Measurements from ENCODE around the gene ATP1A1.

ATP1A1 gene

DNA sequence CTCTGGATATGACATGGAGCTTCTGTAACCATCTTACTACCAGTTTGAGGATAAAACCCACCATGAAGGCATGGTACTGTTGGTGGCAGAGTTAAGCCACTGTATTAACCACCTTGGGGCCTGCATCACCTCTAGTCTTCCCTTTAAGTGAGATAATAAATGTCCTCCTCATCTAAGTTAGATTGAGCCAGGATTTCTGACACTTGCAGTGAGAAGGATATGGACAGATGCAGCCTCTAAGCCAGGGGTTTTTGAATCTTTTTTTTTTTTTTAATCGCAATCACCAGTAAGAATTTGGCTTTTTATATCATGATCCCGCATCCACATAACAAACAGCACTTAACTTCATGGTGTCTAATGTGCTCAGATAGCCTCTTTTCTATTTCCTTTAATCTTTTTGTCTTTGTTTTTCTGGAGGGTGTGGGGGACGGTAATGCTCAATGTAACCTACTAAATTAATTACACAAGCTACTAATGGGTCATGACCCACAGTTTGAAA, 42.2 kb downstream of the ATP1A1 start:
- DNase-seq (ENCODE audit: low read depth) = no peak

GRCh38 chr1:116415699-116416533, 42.9 kb downstream of the ATP1A1 start:
- no peak for DNase-seq (ENCODE audit: low read depth)

GRCh38 chr1:116416854-116417513, 43.9 kb downstream of the ATP1A1 start:
- DNase-seq (ENCODE audit: low read depth) = no peak

- no peak for DNase-seq (ENCODE audit: low read depth)
Measured at GRCh38 chr1:116417678-116418077, 44.6 kb downstream of the ATP1A1 start.

DNA sequence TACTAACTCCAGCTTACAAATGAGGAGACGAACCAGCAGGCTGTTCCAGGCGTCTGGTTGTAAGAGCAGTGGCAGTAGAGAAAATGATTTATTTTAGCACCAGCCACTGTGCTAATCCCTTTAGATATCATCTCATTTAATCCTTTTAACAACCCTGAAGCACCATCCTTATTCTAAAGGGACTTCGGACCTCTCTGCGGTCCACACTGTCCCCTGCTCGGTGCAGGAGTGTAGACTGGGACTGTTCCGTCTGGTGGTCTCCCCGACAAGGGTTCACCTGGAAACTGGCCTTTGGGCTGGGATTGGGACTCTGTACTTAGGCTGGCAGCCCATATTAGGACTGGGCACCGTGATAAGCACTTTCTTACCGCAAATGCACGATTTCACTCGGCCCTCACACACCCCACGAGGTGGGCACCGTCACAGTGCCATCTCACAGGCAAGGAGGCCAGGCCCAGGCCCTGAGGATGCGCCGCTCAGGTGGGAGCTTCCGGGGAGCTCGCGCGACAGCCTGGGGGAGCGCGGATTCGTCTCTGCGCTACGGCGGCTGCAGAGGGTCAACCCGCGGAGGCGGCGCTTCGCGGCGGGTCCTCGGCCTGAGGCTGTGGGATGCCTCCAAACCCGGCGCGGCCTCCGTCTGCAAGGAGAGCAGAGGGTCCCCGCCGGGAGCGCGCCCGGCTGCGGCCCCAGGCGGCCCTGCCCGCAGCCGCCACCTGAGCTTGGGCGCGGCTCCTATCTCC, 45.2 kb downstream of the ATP1A1 start:
- no peak for DNase-seq (ENCODE audit: low read depth)

DNA sequence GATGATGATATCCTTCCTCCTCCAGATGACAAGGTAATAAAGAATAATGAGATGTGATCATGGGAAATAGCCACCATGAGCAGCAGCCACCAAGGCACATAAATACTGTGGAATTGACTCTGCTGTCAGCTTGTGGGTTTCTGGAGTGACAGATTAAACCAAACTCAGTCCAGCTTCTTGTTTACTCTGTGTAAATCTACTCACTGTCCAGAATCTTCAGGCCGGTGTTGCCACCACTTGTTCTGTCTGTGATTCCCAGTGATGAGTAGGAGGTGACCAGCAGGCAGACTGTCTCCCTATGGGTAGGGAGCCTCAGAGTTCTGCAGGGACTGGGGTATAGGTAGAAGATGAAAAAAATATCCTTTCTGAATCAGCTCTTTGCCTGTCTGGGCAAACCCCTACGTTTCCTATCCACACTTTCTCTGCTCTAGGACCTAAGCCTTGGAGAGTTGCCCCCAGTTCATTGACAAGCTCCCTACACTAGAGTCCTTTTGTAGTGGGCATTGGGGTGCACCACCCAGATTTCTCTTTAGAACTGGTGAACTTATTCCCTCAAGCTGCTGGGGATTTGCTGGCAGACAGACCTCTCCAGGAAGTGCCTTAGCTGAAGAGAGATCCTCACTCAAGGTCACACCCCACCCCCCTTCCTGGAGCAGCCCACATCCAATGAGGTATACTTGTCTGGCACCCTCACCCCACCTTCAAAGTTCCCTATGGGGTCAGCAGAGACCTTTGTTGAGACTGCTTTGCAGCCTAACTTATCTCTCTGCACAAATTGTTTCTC, 47.6 kb downstream of the ATP1A1 start:
- no peak for DNase-seq (ENCODE audit: low read depth)

GRCh38 chr1:116424438-116424837, 51.4 kb downstream of the ATP1A1 start:
- no peak for DNase-seq (ENCODE audit: low read depth)

DNA sequence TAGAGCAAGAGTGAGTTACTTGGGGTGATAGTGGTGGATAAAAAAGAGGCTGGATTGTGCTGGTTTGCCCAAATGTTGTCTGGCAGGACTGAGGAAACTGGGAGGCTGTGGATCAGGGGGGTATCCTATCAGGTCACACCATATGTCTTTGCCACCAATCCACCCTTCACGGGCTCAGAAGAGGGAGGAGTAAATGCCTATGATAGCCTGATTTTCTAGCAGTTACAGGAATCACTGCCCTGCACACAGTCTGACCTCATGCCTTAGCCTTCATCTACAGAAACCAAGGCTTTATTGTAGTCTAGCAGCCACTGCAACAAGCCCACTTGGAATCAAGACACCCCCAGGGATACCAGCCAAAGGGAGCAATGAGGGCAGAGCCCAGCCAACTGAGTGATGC, 51.8 kb downstream of the ATP1A1 start:
- DNase-seq (ENCODE audit: low read depth) = no peak

GRCh38 chr1:116425987-116426386, 52.9 kb downstream of the ATP1A1 start:
- DNase-seq (ENCODE audit: low read depth) = no peak

DNA sequence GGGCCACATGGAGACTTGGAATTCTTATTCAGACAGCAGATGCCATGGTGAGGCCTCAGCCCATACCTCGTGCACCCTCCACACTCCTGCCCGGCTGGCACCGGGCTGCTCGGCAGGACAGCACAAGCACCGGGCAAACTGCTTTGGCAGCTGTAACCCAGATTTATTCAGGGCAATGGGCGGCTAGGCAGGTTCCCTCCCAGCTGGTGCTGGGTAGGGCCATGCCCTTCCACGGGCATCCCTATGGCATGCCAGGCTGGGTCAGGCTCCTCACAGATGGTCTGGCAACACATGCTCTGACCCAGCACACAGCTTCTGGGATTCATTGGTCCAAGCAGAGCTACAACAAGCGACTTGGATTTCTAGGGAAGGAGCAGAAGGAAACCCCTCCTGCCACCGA, 53.4 kb downstream of the ATP1A1 start:
- no peak for DNase-seq (ENCODE audit: low read depth)

- no peak for DNase-seq (ENCODE audit: low read depth)
Measured at GRCh38 chr1:116428576-116428975, 55.5 kb downstream of the ATP1A1 start.

DNA sequence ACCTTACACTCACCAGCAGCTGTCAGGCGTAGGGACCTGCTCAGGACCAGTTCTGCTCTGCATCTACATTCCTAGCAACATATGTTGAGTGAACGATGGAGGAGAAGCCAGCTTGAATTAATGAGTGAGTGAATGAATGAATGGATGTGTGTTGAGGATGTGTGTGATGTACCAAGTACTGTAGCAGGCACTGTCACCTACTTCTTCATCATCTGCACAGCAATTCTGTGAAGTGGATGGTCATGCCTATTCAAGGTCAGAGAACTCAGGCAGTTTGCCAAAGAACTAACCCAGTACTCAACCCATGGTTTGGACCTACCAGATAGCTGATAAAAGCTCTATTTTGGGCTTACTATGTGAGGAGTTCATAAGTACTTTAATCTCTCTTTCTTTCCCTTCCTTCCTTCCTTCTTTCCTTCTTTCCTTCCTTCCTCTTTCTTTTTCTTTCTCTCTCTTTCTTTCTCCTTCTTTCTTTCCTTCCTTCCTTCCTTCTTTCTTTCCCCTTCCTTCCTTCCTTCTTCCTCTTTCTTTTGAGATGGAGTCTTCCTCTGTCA, 56.9 kb downstream of the ATP1A1 start:
- DNase-seq (ENCODE audit: low read depth) = no peak

DNA sequence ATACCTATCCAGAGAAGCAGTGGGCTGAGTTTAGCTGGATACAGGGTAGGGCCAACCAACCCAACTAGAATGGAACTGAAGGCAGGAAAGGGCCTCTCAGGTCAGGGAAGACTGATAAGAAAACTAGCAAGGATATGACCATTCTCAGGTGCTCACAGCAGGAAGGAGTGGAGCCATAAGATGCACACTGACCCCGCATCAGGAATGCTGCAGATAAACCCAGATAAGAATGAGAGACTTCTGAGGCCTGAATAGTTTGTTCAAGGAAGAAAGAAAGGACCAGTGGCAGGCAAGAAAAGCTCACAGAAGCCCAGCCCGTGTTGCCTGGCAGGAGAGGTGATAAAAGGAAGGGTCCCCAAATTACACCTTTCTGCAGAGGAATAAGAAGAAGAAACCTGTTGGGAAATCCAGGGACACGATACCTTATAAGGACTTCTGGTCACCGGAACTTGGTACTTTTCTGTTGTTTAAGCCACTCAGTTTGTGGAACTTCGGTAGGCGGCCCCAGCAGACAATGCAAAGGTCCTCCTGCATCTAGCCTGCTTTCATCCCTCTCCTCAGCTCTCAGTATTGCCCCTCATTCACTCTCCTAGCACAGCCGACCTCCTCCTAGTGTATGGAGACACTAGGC, 58.9 kb downstream of the ATP1A1 start:
- DNase-seq (ENCODE audit: low read depth) = no peak

DNA sequence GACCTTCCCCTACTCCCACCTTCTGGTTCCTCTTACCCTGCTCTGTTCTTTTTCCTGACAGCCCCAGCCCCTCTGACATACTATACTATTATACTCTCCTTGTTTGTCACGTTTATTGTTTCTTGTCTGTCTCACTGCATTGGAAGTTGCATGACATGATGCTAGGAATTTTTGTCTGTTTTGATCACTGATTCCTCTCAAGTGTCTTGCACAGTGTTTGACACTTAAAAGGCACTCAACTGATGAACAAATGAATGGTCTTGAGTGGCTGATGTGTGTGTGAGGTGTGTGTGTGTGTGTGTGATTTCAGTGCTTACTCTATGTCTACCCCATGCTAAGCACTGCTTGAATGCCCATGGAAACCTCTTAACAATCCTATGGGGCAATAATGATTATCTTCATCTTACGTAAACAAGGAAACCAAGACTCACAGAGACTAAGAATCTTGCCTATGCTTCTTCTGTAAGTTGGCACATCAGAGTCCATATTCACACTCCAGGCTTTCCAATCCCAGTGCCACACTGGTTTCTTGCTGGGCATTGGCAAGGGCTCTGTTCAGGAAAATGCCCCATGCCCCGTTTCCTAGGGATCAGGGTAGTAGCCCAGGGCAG, 59.7 kb downstream of the ATP1A1 start:
- DNase-seq (ENCODE audit: low read depth) = no peak

GRCh38 chr1:116433275-116434257, 60.5 kb downstream of the ATP1A1 start:
- no peak for DNase-seq (ENCODE audit: low read depth)

GRCh38 chr1:116434849-116435248, 61.8 kb downstream of the ATP1A1 start:
- no peak for DNase-seq (ENCODE audit: low read depth)

DNA sequence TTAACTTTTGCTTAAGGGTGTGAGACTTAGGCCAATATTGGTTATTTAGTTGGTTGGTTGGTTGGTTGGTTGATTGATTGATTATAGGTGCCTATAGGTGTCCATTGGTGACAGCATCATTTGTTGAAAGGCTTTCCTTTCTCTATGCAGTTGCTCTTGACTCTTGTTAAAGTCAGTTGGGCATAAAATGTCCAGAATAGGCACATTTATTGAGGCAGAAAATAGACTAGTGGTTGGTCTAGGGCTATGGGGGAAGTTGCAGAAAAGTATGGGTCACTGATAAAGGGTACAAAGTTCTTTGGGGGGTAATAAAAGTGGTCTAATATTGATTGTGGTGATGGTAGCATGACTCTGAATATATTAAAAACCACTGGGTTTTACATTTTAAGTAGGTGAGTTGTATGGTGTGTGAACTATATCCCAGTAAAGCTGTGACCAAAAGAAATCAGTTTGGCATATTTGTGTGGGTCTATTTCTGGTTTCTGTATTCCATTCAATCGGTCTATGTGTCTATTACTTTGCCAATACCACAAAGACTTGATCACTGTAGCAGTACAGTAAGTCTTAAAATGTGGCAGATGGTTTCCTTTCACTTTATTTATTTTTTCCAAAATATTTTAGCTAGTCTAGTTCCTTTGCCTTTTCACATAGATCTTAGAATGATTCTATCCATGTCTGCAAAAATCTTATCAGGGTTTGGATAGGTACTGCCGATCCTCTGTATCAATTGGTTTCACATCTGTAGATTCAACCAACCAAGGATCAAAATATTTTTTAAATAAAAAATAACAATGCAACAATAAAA, 63.0 kb downstream of the ATP1A1 start:
- no peak for DNase-seq (ENCODE audit: low read depth)

DNA sequence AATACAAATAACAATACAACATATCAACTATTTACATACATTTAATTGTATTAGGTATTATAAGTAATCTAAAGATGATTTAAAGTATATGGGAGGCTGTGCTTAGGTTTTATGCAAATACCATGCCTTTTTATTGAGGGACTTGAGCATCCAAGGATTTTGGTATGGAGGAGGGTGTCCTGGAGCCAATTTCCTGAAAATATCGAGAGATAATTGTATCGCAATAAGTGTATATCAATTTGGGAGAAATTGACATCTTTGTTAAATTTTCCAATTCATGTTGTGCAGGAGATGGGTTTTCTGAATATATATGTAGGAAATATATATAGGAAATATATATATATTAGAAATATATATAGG, 63.5 kb downstream of the ATP1A1 start:
- DNase-seq (ENCODE audit: low read depth) = no peak

GRCh38 chr1:116439701-116440100, 66.7 kb downstream of the ATP1A1 start:
- no peak for DNase-seq (ENCODE audit: low read depth)

Data from HS-27A (cell line).